GM19452 (cell line): Measurements from ENCODE around the gene MAIP1.
A peak's percentile ranks its signal among the peaks of the same experiment; 100 is the strongest.

Experiments
- ATAC-seq: cut with Tn5 transposase; IDR thresholded peaks from one replicate; pipeline ENCODE4 v1.9.1; 2021; ENCODE audit not compliant: unreplicated experiment

The MAIP1 gene

DNA sequence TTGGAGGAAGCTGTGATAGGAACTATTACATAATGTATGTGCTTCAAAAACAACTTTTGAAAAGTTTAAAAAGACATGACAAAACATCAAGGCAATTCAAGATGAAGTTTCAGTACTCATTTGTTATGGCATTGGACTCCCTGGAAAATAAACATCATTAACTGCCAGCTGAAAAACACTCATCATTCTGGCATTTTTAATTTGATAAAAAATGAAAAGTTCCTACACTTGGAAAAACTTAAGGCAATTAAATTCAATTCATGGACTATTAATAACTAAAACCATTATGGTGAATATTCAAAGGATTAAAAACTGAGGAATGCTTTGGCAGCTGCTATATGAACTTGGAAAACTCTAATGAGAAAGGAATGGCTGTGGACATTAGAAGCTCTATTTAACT, 8.5 kb upstream of the MAIP1 start:
- no peak for ATAC-seq

DNA sequence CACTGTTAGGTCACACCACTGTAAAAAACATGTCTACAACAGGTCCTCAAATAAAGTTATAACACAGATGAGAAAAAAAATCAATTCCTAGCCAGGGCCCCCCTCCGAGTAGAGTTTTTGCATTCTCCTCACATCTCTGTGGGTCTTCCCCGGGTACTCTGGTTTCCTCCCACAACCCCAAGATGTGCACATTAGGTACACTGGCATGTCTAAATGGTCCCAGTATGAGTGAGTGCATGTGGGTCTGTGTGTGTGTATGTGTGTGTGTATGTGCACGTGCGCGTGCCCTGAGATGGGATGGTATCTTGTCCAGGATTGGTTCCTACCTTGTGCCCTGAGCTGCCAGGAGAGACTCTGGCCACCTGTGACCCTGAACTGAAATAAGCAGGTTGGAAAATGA, 5.0 kb upstream of the MAIP1 start:
- no peak for ATAC-seq

DNA sequence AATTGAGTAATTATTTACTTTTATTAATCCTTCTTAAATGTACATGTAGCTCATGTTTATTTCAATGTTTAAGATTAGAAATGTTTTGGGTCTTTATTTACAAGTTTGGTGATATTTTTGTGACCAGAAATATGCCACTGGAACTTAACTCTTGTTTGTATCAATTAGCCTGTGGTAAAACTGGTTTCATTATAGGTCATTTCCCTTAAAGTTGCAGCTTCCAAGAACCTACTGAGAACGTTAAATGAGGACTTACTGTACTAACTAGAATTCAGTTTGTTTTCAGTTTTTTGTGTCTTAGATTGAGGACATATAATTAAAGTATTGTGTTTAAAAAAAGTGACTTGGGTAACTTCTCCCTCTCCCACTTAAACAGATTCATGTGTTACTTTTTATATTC, 4.4 kb upstream of the MAIP1 start:
- no peak for ATAC-seq

DNA sequence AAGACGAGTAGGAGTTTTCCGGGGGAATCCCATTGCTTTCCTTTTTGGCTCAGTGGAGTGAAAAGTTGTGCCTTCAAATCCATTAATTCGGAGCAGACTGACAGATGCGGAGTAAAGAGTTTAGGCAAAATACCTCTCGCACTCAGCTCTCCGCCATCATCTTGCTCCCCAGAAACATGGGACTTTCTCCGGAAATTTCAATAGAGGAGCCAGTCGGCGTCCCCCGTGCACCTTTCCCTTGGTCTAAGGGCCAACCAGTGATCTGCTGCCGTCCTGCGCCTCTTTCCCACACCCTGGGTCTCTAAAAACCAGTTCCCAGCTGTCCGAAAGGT, 409 bp upstream of the MAIP1 start:
- peak; percentile 40 for ATAC-seq

DNA sequence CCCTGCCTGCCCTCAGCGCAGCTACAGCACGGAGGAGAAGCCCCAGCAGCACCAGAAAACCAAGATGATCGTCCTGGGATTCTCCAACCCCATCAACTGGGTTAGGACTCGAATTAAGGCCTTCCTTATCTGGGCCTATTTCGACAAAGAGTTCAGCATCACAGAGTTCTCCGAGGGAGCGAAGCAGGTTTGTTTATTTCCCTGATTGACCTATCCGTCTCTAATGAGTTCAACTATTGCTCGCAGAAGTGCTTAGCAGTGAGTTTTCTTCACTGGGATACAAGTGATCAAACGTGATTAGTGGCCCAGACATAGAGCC, 639 bp downstream of the MAIP1 start:
- no peak for ATAC-seq

DNA sequence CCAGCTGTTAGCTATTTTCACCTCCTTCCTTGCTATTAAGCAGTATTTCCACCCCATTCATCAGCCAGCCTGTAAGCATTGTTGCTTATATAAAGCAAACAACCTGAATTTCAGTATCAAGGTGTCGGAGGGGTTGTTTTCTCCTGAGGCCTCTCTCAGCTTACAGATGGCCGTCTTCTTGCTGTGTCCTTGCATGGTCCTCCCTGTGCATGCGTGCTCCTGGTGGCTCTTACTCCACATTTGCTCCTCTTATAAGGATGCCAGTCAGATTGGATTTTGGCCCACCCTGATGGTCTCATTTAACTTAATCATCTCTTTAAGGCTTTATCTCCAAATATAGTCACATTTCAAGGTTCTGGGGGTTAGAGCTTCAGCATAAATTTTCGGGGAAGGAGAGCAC, 2.6 kb downstream of the MAIP1 start:
- ATAC-seq = no peak

DNA sequence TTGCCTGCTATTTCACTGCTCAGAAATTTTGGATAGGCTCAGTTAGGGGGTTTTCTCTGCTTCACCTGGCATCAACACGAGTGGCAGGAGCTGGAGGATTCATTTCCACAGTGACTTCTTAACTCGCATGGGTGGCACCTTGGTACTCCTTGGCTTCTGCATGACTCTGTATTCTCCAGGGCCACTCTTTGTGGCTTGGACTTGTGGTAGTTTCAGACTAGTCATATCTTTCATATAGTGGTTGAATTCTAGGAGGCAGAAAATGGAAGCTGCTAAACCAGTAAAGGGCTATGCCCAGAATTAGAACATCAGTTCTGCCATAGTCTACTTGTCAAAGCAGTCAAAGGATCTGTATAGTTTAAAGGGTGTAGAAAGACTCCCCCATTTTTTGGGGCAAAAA, 6.8 kb downstream of the MAIP1 start:
- ATAC-seq = peak; percentile 71

DNA sequence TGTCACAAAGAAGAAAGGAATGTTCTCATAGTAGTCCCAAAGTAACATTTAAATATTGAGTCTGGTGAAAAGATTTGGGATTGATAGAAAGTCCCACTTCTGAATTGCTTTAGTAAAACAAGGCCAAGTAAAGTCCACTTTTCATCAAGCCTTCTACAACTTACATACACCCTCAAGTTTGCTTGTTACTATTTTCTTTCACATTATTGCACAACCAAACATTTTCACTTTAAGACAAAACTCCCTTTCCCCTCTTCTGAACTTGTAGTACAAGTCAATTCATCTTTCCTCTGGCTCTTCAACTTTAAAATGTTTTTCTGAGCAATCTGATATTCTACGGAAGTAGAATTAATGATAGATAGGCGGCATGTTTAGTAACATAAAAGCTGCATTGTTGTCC, 11.0 kb downstream of the MAIP1 start:
- no peak for ATAC-seq

DNA sequence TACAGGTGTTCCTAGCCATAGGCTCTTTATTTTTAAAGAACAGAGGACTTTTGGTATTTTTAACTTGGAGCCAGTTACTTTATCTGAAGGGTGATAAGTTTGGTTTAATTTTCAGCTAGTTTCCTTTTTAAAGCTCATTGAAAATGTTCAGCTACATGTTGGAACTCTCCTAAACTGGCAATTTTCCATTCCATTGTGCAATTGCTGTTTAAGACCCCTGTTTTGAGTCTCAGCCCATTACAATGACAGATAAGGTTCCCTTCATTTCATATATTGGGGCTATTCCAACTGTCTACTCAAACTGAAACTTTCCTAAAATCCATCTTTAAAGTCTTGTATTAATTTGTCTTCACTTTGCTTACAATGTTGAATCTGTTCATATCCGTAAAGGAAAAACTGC, 11.6 kb downstream of the MAIP1 start:
- ATAC-seq = no peak

DNA sequence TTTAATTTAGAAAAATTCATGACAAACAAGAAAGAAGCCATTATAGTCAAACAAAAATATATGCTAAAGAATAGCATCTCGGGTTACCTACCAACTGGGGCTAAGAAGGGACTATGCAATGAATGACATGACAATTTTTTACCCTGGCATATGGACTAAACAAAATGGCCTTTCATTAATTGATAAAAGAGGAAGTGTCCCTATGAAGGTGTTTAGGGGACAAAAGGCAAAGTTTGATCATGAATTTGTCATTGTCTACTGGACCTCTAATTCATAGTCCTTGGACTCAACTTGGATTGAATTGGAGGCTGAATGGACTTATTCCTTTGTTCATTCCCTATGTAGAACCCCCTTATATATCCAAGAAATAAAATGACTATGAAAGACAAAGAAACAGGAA, 12.7 kb downstream of the MAIP1 start:
- ATAC-seq = no peak

DNA sequence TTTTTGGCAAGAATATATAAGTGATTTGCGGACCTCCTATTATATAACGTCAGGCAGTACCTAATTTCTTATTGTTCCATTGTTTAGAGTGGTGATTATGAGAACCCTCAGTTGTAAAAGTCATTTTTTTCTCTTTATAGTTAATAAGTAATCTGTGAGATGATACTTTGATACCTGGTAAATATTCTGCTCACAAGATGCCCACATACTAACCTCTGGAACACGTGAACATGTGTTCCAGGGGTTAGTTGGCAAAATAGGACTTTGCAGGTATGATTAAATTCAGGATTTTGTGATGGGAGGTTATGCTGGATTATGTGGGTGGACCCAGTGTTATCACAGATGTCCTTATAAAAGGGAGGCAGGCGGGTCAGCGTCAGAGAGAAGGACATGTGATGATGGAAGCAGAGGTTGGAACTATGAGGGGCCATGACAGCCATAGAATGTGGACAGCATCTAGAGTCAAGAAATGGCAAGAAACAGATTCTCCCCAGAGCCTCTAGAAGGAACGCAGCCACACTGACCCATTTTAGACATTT, 16.8 kb downstream of the MAIP1 start:
- ATAC-seq = no peak

DNA sequence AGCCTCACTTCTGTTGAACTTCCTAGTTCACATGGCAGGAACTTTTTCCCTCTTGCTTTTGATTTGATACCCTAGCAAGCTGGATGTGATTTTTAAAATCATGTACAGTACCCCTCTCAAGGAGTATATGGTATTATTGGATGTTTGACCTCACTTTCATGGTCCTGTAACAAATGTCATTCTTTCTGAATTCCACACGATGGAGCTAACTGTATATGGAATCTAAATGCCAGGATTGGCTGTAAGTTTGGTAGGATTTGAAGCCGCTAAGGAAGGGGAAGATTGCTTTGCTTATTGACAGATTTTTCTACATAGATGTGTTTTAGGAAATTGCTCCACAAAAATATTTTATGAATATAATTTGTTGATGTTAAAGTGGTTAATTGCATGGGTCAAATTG, 18.3 kb downstream of the MAIP1 start:
- no peak for ATAC-seq

DNA sequence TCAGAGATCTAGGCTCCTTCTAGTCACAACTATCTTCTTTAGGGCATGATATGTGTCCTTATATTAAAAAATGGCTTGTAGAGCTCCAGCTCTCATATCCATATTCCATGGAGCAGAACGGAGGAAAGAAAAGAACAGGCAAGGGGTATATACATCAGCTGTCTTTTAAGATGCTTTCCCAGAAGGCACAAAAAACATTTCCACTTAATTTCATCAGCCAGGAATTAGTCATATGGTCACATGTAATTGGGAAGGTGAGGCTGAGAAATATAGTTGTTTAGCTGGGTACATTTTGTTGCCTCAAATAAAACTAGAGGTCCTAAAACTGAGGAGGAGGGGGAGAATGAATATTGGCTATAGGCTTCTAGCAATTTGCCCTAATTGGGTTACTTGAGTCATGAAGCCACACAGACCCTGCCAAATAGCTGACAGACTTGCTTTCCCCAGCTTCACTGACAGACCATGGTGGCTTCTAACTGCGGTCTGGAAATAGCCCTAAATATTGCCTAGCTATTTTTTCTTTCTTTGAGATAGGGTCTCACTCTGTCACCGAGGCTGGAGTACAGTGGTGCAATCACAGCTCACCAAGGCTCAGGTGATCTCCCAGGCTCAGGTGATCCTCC, 20.0 kb downstream of the MAIP1 start:
- ATAC-seq = no peak

DNA sequence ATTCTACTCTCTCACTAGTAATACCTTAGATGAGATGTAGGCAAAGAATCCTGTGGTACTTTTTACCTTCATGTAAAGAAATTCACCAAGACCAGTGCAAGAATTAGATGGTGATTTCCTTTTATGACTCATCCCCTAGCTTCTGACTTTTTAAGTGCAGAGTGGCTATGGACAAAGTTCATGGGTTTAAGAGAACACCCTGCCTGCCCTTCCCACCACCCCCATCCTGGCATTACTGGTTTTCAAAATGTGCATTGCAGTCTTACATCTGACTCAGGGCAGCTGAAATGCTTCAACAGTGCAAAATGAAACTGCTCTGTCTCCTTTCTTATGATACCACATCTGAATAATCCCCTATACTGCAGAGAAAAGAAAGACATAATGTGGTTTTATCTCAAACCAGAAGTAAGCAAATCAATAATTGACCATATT, 22.6 kb downstream of the MAIP1 start:
- ATAC-seq = peak; percentile 79

DNA sequence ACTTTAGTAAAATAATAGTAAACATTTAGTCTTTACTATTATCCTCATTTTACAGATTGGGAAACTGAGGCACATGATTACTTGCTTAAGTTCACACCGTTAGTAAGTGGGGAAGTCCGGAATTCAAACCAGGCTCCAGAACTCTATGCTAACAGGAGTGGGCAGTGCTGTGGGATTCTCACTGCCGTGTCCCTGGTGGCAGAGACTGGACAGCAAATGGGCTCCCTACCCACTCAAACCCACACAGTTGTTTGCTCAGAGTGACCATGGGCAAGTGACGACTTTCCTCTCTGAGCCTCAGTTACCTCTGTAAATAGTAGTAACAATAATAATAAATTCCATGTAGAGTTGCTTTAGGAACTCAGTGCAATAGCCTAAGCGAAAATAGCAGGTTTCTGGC, 24.0 kb downstream of the MAIP1 start:
- no peak for ATAC-seq

DNA sequence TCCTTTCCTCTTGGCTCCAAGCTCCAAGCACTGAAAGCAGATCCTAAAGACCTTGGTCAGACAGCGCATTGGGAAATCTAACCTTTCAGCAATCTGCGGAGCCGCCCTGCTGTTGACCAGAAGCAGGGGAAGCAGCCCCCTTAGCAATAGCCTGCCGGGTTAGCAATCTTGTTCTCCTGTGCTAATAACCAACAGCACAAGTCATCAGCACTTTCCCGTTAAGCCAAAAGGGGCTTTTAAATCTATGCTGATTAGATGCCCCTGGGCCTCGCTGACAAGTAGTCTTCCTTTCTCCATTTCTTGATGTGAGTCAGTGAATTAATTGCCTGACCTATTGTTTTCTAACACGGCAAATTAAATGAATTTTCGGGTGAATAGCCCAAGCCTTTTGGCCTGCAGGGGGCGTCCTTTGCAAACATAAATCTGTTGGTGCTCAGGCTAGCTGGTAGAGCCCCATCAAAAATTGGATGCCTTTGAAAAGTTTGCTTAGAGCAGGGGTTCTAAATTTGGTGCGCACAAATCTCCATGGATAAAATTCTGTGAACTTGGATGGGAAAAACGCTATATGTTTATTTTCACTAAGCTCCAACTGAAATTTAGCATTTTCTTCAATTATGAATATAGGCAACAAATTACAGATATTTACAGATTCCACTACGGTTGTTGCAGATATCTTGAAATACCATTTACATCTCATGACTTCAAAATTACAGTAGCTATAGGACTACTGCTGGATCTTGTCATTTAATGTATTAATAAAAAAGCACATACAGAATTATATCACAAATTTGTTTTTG, 24.6 kb downstream of the MAIP1 start:
- peak; percentile 34 for ATAC-seq

DNA sequence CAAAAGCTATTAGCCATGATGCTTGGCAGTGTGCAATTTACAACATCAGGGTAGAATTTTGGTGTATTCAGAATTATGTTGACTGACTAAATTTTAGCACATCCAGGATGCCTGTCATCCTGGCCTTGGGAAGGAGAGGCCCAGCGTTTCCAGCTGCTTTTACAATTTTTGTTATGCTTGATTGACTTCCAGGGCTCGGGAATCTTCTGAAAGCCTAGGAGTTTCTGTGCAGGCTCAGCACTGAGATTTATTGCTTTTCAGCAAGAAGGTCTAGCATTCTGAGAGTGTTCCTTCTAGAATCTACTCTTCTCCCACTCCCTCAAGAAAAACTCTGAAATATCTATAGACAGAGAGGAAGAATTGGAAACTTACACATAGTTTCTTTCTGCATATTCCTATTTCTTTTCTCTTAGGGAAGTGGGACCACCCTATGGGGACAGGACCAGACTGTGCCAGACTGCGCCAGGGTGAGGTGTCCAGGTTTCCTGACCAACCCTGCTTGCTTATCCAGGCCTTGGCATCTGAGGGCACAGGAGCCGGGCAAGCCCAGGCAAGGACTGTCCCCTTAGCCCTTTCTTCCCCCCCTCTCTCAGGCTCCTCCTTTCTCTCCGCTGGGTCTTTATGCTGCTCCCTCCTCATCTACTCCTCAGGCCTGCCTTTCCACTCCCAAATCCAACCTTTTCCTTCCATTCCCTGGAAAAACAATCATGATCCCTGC, 26.9 kb downstream of the MAIP1 start:
- no peak for ATAC-seq

DNA sequence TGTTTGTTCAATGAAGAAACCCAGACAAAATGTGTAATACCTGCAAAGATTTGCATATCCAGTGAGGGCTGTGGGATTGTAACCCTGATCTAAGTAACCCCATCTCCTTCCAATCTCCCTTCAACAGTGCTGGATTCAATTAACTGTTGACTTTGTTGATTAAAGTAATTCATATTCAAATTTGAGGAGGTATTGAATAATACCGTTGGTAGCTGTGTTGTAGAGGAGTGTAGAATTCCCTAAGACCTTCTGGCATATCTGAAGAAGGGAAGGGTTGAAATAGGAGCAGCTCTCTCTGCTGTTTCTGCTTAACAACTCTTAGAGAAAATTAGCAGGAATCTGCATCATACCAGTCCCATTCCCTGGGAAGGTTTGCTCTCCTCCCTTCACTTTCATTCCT, 28.2 kb downstream of the MAIP1 start:
- ATAC-seq = no peak

DNA sequence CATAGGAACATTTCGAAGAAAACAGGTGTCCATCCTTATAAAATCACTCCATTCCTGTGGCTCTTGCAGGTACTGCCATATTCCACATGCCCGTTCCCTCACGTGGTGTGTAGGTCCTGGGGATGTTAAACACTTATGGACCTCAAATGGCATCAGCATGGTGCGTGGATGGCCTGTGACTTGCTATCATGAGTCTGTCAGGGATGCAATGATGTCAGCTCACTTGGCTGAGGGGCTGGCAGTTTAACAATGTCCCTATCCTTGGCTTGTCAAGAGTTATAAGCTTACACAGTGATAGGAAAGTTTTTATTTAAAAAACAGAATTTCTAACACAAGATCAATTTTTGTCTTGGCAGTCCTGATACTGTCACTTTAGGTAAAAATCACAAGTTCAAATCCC, 28.8 kb downstream of the MAIP1 start:
- no peak for ATAC-seq

DNA sequence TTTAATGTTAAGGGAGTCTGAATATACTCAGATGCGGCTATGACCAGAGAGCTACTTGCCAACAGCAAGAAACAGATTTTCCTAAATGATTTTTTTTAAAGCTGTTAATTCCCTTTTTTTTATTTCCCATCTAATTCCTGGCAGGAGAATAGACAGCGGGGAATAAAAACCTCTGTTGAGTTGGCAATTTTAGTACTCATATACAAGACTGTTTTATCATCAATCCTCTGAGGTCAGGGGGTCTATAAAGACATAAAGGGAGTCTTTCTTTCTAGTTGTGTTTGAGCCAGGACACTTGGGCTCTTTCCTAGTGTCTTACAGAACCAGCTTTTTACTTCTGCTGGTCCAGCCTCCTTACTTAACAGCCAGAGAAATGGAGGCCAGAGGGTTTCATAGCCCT, 29.4 kb downstream of the MAIP1 start:
- no peak for ATAC-seq

DNA sequence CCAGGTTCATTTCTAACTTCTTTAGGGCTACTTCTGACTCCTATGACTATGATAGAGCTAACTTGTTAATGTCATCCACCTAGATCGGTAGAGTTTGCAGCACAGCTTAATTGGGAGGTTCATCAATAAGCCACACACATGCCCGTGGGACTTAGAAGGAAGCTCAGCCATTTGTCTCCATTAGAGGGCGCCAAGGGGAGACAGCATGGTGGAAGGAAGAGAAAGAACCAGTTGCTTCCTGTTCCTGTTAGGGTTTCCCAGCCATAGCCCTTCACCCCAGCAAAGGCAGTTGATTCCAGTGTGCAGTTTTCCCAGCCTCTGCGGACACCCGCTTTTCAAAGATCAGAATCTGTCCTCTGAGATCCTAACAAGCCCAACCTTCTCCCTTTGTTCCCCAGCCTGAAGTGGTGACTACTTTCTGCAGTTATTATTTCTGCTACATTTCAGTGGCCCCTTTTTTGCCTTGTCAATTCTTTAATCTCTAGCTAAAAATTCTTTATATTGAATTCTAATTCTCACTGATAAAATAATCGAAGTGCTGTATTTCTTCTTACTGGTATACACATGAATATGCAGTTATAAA, 30.3 kb downstream of the MAIP1 start:
- ATAC-seq = peak; percentile 85

DNA sequence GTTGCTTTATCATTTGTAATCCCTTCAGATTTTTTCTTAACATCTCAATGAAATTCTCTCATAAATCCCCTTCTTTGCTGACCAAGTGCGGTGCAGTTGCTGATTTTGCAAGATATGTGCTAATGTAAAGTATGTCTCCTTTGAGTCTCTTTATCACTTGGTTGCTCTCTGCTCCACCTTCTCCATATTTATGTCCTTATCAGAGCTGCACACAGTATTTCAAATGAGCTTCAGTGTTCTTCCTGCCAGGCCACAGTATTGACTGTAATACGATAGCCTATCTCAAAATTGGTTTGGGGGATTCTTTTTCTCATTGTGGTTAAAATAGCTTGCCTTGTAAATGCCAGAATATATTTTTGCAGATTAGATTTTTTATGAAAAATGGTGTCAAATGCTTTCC, 32.2 kb downstream of the MAIP1 start:
- ATAC-seq = no peak
